ENCODE results near the gene AHCY.

DNA sequence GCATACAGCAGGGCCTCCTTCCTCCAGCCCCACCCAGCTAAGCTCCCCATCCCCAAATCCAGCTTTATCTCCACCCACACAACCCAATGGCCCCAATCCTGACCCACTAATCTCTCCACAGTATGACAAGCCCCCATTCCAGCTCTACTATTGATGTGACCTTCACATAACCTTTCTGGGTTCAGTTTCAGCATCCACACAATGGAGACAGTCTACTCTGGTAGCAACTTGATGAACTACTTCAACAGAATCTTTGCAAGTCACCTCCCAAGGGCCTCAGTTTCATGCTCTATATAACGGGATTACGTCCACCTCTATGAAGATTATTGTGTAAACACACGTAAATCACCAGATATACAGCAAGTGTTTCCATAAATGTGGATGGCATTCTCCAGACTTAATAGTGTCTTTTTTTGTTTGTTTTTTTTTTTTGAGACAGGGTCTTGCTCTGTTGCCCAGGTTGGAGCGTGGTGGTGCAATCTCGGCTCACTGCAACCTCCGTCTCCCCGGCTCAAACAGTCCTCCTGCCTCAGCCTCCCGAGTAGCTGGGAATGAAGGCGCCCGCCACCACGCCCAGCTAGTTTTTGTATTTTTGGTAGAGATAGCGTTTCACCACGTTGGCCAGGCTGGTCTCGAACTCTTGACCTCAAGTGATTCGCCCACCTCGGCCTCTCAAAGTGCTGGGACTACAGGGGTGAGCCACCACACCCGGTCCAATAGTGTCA lies 1.4 kb downstream of the AHCY start:
- TF ChIP-seq, protein P1, sequence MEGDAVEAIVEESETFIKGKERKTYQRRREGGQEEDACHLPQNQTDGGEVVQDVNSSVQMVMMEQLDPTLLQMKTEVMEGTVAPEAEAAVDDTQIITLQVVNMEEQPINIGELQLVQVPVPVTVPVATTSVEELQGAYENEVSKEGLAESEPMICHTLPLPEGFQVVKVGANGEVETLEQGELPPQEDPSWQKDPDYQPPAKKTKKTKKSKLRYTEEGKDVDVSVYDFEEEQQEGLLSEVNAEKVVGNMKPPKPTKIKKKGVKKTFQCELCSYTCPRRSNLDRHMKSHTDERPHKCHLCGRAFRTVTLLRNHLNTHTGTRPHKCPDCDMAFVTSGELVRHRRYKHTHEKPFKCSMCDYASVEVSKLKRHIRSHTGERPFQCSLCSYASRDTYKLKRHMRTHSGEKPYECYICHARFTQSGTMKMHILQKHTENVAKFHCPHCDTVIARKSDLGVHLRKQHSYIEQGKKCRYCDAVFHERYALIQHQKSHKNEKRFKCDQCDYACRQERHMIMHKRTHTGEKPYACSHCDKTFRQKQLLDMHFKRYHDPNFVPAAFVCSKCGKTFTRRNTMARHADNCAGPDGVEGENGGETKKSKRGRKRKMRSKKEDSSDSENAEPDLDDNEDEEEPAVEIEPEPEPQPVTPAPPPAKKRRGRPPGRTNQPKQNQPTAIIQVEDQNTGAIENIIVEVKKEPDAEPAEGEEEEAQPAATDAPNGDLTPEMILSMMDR (IDR thresholded peaks at IDR 0.05), result no peak
- TF ChIP-seq POLR2A (IDR thresholded peaks at IDR 0.05), result no peak

Data from uterus (tissue), 2 donors.